Nucleus accumbens (tissue), 56 donors: ENCODE data around the gene GPC3.
"Not testable (repeated sequence)": the region's sequence is repeated elsewhere in the genome, so short reads cannot be mapped to it uniquely, and the experiment has no call there.

ENCODE experiments used
- DNase-seq, 56 donors: peaks; one replicate each; lab custom pipeline; 2025; lab: John Stamatoyannopoulos, UW

Gene GPC3

DNA sequence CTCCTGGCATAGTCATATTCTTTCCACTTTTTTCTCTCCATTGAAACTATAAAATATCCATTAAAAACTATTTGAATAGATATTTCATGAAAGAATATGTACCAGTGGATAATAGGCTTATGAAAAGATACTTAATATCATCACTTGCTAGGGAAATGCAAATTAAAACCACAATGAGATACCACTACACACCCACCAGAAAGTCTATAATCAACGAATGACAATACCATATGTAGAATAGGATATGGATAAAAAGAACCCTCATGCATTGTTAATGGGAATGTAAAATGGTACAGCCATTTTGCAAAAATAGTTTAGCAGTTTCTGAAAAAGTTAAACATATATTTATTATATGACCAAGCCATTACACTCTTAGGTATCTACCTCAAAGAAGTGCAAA lies 351.4 kb downstream of the GPC3 start:
- no peak for DNase-seq

DNA sequence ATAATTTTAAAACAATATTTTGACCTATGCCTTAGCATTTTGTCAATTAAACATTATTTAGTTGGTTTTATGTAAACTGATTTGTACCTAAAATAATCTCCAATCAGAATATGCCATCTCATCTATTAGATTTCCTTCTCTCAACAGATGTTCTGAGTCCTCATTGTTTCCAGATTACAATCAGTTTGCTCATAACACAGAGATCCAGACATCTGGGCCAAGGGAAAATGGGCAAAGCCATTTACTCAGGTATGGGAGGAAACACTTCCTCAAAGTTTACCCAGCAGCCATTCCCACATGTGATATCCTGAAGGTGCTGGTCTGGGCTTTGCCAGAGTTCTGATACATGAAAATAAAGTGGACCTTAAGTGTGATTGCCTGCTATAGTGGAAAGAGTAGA lies 352.2 kb downstream of the GPC3 start:
- DNase-seq: no peak

DNA sequence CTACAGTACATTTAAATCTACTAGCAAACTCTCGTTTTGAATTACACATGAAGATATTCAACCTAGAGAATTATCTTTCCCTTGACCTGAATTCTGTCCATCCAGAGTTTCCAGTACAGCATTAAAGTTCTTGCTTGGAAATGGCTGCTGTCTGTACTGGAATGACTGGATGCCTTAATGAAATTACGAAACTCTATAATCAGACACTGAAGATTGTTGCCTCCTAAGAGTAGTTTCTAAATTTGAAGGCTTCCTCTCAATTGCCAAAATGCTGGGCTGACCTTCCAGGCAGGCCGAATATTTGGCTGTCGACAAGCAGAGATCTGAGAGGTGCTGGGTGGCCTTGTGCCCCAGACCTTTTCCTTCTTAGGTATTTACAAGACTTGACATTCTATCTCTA lies 355.0 kb downstream of the GPC3 start:
- DNase-seq: no peak

DNA sequence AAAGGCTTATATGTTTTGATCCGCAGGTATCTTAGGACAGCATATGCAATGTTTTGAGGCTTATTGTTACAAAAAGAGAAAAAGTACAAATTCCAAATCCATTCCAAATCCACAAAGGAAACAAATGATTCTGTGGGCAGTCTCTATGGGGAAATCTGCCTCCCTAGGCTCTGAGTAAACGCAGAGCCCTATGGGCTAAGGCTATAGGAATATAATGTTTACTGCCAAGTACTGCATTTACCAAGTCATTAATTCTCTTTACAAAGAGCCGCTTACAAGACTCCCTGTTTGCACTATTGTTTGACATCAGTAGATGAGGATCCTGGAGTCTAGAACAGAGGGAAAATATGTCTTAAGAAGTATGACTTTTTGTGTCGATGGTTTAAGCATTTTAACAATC lies 357.7 kb downstream of the GPC3 start:
- no peak for DNase-seq

DNA sequence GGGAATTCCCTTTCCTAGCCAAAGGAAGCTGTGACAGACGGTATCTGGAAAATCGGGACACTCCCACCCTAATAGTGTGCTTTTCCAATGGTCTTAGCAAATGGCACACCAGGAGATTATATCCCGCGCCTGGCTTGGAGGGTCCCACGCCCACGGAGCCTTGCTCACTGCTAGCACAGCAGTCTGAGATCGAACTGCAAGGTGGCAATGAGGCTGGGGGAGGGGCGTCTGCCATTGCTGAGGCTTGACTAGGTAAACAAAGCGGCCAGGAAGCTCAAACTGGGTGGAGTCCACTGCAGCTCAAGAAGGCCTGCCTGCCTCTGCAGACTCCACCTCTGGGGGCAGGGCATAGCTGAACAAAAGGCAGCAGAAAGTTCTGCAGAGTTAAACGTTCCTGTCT lies 364.0 kb downstream of the GPC3 start:
- DNase-seq: not testable (repeated sequence)

DNA sequence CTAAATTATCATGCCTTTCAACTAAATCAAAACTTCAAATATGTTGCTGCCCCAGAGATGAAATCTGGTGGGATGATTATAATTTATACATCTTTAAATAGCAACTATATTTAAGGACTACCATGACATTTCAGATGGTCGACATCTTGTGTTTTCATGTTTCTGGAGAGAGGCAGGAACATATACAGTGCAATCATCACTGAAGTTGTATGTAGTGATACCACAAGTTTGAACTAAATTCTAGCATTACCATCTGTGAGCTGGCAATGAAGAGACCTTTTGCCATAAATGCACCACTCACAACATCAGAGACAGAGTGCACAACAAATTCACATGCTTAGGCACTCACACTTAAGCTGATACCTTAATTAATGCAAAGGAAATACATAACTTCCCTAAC lies 373.7 kb downstream of the GPC3 start:
- DNase-seq: no peak

DNA sequence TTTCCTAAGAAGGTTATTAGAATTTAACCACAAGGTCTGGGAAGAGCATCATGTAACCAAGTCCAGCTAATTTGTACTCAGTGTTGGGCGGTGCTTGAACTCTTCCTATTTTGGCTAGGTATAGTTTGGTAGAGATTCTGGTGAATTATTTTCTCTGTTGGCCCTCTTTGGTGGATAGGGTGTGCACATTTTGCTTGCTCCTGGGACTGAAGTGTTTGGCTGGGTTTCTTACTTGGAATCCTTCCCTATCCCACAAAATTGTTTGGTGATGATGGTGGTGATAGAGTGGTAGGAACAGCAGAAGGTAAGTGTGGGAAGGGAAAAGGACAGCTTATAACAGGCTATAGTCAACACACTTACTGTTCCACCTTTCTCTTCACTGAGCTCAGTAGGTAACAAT lies 375.3 kb downstream of the GPC3 start:
- no peak for DNase-seq

DNA sequence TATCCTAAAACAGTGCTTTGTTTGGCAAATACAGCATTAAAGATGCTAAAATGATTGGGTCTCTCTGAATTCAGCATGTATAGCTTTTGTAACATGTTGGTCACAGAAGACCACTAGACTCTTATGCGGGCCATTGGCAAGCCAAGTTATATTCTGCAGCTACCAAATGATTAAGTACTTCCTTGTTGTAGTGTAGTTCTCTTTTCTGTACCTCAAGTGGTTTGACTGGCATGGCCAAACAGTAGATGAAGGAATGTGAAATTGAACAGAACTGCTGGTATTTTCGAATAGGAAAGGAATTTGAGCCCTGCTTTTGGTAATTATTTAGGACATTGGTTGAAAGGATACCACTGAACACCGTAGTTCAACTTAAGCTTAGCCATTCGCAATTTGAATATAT lies 376.2 kb downstream of the GPC3 start:
- no peak for DNase-seq

DNA sequence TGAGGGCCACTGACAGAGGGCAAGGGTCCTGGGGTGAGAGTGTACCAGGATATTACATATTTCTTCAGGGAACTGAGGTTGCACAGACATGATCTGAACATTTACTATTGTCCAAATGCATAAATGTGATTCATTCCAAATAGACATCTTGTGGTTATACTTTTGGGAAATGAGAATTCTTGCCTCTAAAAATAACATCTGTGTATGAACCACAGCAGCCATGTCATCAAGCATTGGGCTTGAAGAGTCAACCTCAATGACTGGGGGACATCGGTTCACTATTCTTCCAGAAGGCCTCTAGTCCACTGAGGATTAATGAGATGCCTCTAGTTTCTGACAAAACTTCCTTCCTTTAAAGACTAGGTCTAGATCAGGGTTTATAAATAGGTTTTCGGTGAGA lies 377.0 kb downstream of the GPC3 start:
- no peak for DNase-seq

DNA sequence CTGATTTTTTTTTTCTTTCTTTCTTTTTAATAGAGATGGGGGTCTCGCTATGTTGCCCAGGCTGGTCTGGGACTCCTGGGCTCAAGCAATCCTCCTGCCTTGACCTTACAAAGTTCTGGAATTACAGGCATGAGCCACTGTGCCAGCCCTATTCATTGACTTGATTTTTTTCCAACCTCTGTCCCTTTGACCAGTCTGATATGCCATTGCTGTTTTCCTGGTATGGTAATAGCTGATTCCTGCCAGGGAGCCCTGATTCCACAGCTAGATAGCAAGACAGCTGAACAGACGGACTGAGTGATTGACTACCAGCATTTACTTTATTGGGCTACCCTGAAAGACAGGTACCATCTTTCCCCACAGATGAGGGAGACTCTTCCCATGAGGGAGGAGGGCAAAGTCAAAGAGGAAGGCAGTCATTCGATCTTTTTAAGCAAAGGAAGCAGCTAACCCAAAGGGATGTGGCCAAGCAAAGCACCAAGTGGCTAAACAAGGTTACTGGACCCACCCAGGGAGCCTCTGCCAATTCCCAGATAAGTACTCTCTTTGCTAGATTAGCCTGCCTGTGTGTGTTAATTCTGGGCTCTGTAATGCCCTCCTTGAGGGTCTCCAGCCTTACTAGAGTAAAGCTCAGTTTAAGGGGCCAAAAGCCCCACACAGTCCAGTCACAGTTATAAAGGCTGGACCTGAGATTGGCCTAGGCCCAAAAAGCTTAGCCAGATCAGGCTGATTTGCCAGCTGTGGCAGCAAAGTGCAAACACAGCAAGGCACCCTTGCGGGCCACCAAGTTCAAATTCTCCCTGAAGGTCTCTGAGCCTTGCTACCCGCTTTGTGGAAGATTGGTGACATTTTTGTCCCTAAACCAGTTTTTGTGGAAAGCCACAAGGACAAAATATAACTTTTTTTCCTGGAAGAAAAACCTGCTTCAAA lies 377.7 kb downstream of the GPC3 start:
- DNase-seq: no peak

DNA sequence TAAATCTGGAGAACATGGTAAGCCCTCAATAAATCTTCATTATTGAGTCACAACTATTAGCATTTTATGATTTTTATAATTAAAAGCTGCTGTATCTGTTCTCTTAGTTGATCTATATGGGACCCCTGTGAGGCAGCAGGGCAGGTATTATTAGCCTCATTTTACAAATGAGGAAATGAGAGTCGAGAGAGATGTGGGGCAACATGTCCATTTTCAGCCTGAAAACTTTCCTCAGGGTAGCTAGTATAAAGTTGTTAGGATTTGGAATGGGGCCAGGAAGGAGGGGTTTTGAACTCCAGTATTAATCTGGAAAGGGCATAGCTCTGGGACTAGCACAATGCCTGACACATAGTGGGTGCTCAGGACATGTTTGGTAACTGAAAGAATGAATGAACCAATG lies 378.4 kb downstream of the GPC3 start:
- DNase-seq: no peak

DNA sequence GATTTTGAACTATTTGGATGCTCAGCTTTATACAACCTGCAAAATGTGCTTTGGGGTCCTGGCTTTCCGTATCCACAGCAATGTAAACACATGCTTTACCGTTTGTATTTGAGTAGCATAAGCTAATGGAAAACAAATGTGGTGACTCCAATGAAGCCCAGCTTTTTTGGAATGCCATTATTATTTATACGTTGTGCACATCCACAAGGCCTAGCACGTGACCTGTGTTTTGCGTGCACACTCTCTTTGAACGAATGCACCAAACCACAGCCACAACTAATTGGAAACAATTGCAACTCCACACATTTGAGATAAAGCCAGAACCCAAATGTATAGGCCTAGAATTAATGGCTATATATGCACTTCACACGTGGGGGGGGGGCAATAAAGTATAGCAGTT lies 380.6 kb downstream of the GPC3 start:
- no peak for DNase-seq

DNA sequence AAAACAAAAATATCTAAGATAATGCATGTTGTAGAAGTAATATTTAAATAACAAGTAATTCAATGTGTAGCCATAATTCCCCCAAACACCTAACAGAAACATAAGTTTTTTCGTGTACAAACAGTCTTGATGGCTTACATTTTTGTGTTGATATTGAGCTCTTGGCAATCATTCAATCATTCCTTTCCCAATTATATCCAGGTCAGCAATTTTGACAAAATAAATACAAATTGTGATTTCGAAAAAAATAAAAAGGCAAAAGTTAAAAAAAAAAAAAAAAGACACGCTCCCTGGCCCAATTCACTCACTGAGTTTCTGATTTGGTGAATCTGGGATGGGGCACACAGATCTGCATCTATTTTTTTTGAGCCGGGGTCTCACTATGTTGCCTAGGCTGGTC lies 382.5 kb downstream of the GPC3 start:
- no peak for DNase-seq

DNA sequence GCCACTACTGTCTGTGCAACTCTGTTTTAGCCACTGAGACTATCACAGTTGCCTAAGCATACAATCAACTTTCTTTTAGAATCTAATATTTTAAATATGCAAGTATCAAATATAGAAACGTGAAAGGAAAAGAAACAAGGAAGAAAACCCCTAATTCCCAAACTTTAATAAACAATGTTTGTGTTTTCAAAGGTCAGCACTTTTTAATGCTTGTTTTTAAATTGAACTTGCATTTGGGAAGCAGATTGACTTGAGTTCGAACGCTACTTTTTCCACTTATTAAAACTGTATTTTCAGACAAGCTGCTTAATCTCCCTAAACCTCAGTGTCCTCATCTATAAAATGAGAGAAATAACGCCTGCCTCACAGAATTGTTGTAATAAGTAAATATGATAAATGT lies 384.3 kb downstream of the GPC3 start:
- DNase-seq: no peak

DNA sequence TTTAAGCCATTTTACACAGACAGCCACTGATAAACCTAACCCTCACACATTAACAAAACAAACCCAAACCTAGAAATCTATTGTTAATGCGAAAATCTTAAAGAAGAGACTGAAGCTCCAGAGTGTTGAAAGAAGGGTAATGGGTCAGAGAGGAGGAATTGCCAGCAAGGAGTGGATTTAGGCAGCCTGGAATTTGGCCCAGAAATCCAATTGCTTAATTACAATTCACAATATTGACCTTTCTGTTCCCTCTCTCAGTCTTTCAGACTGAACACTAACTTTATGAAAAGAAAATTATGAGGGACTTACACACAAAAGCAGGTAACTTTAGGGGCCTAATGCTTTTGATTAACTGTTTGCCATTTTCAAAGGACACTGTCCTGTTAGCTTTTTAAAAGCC lies 384.9 kb downstream of the GPC3 start:
- no peak for DNase-seq

DNA sequence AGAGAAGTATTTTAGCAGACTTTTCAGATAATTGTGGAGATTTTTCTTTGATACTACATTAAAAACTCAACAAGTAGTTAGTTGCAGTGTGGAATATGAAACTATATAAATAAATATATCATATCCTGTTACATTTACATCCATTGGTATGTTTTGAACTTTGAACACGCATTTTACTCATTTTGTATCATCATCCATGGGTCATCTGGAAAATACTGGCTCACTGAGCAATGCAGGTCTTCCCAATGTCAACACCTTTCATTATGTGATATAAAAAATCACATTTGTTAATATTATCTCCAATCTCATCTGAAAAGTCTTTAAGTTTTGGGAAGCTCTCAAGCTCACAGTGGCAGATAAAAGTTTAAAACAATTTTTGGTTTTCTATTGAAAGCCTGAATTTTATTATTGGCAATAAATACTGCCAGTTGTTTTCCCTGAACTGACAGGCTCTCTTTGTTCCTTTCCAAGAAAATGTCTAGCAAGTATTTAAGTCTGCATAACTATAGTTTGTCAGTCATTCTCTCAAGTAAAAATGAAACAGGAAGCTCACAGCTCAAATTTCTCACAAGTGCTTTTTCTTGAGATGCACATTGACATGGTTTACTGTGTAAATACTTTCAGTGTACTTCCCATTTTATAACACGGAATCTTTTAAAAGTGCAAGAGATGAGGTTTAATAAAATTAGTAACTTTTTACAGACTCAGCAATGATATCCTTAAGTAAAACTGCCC lies 386.6 kb downstream of the GPC3 start:
- no peak for DNase-seq

DNA sequence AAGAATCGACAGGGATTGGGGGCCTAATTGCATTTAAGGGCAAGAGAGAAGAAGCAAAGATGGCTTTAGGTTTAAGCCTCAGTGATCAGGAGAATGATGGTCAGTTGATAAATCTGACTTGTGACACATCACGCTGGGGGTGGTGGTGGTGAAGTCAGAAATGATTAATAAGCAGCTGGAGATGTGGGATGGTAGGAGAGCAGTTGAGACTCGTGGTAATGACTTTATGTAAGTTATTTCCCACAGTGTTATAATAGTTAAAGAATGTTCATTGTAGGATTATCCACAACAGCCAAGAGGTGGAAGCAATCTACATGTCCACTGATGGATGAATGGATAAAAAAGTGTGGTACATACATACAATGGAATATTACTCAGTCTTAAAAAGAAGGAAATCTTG lies 391.2 kb downstream of the GPC3 start:
- no peak for DNase-seq

DNA sequence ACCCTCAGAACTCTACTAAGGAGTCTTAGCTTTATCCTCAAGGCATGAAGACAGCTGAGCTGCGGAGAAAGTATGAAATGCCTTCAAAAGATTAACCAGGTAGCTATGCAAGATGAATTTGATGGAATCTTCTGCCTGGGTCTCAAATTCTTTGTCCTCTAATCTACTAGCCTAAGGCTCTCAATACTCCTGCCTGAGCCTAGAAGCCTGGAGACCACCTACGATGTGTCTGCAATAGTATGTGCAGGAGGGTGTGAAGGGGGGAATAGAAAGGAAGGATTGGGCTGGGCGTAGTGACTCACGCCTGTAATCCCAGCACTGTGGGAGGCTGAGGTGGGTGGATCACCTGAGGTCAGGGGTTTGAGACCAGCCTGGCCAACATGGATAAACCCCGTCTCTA lies 391.9 kb downstream of the GPC3 start:
- DNase-seq: no peak

DNA sequence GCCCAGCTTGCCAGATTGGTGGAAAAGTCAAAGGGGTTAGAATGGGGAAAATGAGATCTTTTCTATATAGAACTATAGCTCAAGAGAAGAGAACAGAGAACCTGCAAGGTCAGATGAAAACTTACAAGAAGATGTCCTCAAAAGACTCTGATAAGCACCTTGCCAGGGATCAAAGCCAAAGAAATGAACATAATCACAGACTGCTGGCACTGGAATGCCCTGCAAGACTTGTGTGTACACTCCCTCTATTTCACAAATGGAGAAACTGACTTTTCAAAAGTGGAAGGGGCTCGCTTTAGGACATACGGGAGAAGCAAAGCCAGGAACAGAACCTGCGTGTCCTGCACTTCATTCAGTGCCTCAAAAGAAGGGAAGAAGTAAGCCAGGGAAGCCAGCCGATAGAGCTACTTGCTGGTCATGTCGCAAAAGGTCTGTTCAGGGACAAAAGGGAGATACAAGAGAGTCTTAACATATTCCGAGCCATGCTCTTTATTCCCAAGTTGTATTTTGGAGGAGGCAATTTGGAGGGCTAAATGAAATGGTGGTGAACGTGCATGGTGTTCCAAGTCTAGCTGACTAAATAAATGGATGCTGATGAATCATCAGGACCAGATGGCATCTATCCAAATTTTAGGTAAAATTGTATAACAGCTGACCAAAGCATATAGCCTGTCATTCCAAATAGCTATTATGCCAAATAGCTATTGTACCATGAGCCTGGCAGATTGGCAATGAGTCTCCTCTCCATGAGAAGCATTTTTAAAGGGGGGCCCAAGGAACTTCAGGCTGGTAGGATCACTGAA lies 394.5 kb downstream of the GPC3 start:
- DNase-seq: no peak

DNA sequence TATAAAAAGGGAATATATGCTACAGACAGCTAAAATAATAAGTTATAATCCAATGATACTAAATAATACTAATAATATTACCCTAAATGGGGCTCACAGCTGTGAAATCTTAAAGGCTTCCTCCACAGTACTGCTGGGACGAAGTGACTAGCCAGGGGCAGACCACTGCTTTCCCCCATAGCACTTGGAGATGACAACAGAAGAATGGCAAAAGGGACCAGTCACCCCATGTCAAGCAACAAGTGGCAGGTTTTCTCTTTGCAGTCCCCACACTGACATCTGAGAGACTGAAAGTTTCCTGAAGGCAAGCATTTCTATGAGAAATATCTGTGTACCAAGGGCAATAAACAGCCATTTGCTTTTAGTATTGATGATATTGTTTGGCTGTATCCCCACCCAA lies 396.6 kb downstream of the GPC3 start:
- DNase-seq: no peak

DNA sequence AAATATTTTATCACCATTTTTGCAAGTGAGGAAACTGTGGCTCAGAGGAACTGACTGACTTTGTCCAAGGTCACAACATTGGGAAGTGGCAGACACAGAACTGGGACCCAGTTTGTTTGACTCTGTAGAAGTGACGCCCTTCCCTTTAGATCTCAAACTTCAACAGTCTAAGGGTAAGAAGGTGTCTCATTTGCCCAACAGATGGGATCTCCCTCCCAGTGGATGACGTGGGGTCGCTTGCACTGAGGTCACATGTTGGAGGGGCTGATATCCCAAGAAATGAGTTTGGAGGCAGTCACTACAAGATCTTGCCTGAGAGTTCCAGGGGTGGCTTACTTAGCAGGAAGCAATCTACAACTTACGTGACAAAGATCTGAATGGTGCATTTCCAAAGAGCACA lies 397.6 kb downstream of the GPC3 start:
- DNase-seq: no peak
